Hematopoietic multipotent progenitor cell treated with erythropoietin and hydrocortisone succinate and interleukin-3 and kit ligand, for 17 days (in vitro differentiated cells): ENCODE results near the gene SSBP3.

Source experiments
- DNase-seq: peaks from one replicate; pipeline ENCODE4 v3.0.0-alpha.2; 2015; ENCODE audit warnings: low spot score

SSBP3 gene

GRCh38 chr1:54305906-54306514 lies 100.2 kb downstream of the SSBP3 start:
- no peak for DNase-seq

GRCh38 chr1:54304518-54304917 lies 101.7 kb downstream of the SSBP3 start:
- DNase-seq, result no peak

- no peak for DNase-seq
Observed at GRCh38 chr1:54302951-54303843, 103.0 kb downstream of the SSBP3 start.

- no peak for DNase-seq
Observed at GRCh38 chr1:54302549-54302948, 103.6 kb downstream of the SSBP3 start.

GRCh38 chr1:54301497-54301896 lies 104.7 kb downstream of the SSBP3 start:
- no peak for DNase-seq

GRCh38 chr1:54300401-54300800 lies 105.8 kb downstream of the SSBP3 start:
- DNase-seq, result no peak

GRCh38 chr1:54299037-54299436 lies 107.2 kb downstream of the SSBP3 start:
- DNase-seq, result peak; percentile 33

GRCh38 chr1:54298284-54299033 lies 107.7 kb downstream of the SSBP3 start:
- DNase-seq, result no peak

- no peak for DNase-seq
Observed at GRCh38 chr1:54297596-54298283, 108.5 kb downstream of the SSBP3 start.

- DNase-seq, result no peak
Observed at GRCh38 chr1:54296666-54297065, 109.5 kb downstream of the SSBP3 start.

- DNase-seq, result no peak
Observed at GRCh38 chr1:54294887-54295286, 111.3 kb downstream of the SSBP3 start.

GRCh38 chr1:54292002-54292911 lies 113.9 kb downstream of the SSBP3 start:
- DNase-seq, result no peak

GRCh38 chr1:54291276-54292001 lies 114.8 kb downstream of the SSBP3 start:
- no peak for DNase-seq

- DNase-seq, result no peak
Observed at GRCh38 chr1:54290506-54291184, 115.5 kb downstream of the SSBP3 start.

- DNase-seq, result no peak
Observed at GRCh38 chr1:54289712-54290233, 116.4 kb downstream of the SSBP3 start.

GRCh38 chr1:54287801-54288211 lies 118.4 kb downstream of the SSBP3 start:
- DNase-seq, result no peak

- DNase-seq, result no peak
Observed at GRCh38 chr1:54287176-54287650, 119.0 kb downstream of the SSBP3 start.

GRCh38 chr1:54285815-54286345 lies 120.3 kb downstream of the SSBP3 start:
- no peak for DNase-seq
